Measurements from ENCODE around the gene DENND4B.
"Not testable (repeated sequence)": the region's sequence is repeated elsewhere in the genome, so short reads cannot be mapped to it uniquely, and the experiment has no call there.

DENND4B gene

DNA sequence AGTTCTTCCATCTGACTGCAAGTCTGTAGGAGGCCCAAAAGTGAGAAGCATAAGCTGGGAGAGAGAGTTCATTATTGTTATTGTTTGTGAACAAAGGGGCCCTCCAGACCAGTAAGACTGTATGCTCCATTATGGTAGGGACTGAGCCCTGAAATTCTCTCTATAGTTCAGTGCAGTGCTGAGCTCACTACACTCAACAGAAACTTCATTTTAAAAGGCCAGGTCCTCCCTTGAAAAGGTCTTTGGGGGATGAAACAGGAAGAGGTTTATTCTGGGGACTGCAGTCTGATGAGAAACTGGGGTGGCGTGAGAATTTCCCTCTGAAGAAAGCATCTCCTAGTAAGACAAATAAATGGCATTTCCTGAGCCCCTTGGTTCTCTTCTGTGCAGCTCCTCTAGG lies 18.3 kb downstream of the DENND4B start:
- no peak for DNase-seq (ENCODE audit: low read depth)

DNA sequence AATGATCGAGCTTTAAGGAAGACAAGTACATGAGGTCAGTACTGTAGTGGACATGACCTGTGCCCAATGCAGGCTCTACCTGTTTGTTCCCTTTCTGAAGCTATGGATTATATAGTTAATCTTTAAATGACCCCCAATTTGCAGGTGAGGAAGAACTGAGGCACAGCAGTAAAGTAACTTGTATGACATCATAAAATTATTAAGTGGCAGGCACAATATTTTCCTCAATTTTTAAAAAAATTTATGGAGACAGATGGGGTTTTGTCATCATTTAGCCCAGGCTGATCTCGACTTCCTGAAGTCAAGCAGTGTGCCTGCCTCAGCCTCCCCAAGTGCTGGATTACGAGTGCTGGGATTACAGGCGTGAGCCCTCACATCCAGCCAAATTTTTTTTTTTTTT lies 20.1 kb downstream of the DENND4B start:
- DNase-seq (ENCODE audit: low read depth), result no peak

DNA sequence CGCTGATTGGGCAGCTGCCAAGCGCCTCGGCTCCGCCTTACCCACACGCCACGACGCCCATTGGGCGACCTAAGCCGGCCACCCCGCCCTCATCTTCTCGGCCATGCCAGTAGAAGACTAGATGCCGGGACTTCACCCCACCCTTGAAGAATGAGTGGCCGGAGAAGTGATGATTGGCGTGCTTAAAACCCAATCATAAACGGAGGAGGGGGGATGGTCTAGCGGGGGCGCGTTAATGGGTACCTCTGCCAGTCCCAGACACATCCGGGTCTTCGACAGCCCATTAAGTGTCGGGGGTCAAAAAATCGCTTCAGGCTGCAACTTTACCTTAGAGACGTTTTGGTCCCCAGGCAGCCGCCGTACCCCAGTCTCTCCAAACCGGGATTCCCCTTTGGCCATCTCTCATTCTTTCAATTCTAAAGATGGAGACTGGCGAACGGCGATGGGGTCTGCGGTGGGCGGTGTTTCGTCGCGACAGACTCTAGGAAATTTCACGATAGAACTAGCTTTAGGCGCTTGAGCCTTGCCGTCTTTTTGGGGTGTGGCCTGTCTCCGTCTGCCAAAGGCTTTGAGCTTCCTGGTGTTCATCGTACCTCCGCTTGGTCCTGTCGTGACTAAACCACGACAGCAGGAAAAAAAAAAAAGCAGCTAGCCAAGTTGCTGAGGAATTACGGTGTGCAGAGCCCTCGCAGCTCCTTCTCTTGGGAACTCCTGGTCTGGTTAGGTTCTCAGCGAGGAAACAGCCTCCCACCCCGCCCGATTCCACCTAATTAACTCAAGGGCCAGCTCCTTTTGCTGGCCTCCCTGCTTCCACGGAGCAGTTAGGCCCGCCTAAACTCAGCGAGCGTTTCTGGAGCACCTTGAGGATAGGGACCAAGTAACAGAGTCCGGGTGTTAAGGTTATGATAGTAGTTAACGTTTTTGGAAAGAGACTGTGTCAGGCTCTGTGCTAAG lies 23.3 kb downstream of the DENND4B start, which contains the start of gene GATAD2B:
Gene GATAD2B (minus strand): TSS at position 1 of the 954 bp plus-strand sequence. CDS start 94,625 bp downstream, outside the sequence.
- peak; percentile 100 for DNase-seq (ENCODE audit: low read depth)

DNA sequence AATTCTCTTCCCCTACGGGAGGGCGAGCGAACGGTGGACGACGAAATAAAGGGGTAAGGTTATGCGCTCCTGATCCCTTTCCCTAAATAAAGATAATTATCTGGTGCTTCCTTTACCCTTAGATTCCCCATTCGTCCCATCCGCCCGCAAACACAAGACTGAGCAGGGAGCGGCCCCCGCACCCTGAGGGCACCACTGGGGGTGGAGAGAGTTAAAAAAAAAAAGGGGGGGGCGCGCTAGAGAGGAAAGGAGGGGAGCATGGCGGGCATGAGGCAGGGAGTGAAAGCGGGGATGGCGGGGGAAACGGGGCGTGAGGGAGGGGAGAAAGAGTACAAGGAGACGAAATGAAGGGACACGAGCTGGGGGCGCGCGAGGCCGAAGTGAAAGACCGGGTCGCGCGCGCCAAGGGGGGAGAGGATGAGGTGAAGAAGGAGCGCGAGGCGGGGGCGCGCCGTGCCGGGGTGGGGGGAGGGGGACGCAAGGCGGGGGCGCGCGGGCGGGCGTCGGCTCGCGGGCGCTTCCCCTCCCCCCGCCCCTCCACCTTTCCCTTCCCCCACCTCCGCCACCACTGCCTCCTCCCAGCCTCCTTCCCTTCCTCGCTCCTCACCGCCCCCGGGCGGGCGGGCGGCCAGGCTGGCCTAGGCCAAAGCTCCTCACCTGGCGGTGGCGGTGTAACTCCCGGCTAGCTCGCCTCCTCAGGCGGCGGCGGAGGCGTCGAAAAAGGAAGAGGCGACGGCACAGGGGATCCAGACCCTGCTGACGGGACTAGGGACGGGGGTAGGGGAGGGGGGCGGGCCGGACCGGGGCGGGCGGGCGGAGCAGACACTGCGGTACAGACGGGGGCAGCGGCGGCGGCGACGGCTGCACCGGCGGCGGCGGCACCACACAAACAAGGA lies 24.2 kb downstream of the DENND4B start:
- DNase-seq (ENCODE audit: low read depth), result no peak

GRCh38 chr1:153921803-153922075 lies 24.8 kb downstream of the DENND4B start:
- no peak for DNase-seq (ENCODE audit: low read depth)

DNA sequence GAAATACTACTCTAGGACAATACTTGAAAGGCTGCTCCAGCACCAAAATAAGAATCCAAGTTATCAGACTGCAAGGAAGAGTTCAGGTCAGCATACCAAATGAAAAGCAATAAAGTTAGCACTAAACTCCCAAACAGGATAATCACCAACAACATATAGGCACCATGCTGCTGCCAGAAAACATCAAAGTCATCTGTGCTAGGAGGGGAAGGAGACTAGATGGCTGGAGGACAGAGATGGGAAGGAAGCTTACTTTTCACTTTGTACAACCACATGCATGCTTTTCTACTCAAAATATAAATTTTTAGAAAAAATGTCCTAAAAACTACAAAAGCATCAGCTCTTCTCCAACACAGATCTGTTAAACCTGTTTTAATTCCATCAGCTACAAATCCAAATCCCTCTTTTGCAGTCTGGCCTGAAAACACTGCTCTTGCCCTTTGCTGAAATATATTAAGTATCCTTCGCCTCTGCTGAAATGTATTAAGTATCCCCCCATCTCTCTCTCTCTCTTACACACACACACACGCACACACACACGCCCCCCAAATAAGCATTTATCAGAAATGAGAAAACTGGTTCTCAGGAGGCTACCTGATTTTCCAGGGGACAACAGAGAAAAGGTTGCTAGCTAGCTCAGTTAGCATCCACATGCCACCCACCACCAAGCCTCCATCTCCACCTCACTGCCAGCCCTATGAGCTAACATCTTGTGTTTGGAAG lies 25.3 kb downstream of the DENND4B start:
- DNase-seq (ENCODE audit: low read depth), result no peak

- no peak for DNase-seq (ENCODE audit: low read depth)
These were observed 26.4 kb downstream of the DENND4B start for GRCh38 chr1:153919876-153920852.

- DNase-seq (ENCODE audit: low read depth), result no peak
These were observed 30.2 kb downstream of the DENND4B start for GRCh38 chr1:153916297-153916696.

- no peak for DNase-seq (ENCODE audit: low read depth)
These were observed 34.2 kb downstream of the DENND4B start for GRCh38 chr1:153912349-153912748.

GRCh38 chr1:153910560-153910959 lies 36.0 kb downstream of the DENND4B start:
- DNase-seq (ENCODE audit: low read depth), result not testable (repeated sequence)

DNA sequence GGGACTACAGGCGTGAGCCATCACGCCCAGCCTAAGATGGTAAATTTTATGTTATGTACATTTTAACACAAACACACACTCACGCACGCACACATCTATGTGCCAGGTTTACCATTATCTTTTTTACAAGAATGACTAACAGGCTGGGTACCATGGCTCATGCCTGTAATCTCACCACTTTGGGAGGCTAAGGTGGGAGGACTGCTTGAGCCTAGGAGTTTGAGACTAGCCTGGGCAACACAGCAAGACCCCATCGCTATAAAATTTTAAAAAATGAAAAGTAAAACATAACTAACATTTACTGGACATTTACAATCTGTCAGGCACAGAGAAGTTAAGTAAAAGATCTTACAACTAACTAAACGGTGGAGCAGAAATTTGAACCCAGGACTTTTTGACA lies 38.4 kb downstream of the DENND4B start:
- DNase-seq (ENCODE audit: low read depth), result no peak

- DNase-seq (ENCODE audit: low read depth), result no peak
These were observed 39.4 kb downstream of the DENND4B start for GRCh38 chr1:153907134-153907533.

GRCh38 chr1:153906396-153906795 lies 40.1 kb downstream of the DENND4B start:
- DNase-seq (ENCODE audit: low read depth), result no peak

- not testable (repeated sequence) for DNase-seq (ENCODE audit: low read depth)
These were observed 40.6 kb downstream of the DENND4B start for GRCh38 chr1:153905908-153906307.

GRCh38 chr1:153903841-153904455 lies 42.6 kb downstream of the DENND4B start:
- no peak for DNase-seq (ENCODE audit: low read depth)

- no peak for DNase-seq (ENCODE audit: low read depth)
These were observed 47.0 kb downstream of the DENND4B start for GRCh38 chr1:153899509-153899908.

DNA sequence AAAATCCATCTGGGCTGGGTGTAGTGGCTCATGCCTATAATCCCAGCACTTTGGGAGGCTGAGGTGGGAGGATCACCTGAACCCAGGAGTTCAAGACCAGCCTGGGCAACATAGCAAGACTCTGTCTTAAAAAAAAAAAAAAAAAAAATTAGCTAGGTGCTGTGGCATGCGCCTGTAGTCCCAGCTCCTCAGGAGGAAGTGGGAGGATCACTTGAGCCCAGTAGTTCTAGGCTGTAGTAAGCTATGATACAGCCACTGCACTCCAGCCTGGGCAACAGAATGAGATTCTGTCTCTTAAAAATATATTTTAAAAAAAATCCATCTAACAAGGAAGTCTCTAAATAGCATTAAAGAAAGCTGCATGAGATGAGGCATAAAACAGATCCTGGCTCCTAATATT lies 50.7 kb downstream of the DENND4B start:
- not testable (repeated sequence) for DNase-seq (ENCODE audit: low read depth)

DNA sequence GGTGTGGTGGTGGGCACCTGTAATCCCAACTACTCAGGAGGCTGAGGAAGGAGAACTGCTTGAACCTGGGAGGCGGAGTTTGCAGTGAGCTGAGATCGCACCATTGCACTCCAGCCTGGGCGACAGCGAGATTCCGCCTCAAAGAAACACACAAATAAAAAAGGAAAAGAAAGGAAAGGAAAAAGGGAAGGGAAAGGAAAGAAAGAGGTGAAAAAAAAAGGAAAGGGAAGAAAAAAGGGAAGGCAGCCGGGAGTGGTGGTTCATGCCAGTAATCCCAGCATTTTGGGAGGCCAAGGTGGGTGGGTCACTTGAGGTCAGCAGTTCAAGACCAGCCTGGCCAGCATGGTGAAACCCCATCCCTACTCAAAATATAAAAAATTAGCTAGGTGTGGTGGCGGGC lies 55.5 kb downstream of the DENND4B start:
- not testable (repeated sequence) for DNase-seq (ENCODE audit: low read depth)

GRCh38 chr1:153888533-153888932 lies 58.0 kb downstream of the DENND4B start:
- DNase-seq (ENCODE audit: low read depth), result no peak

GRCh38 chr1:153886127-153886526 lies 60.4 kb downstream of the DENND4B start:
- DNase-seq (ENCODE audit: low read depth), result no peak

GRCh38 chr1:153883223-153883622 lies 63.3 kb downstream of the DENND4B start:
- DNase-seq (ENCODE audit: low read depth), result no peak
